ENCODE measurements around the gene AIP. TPM values are rescaled to one million over a fixed set of nuclear protein-coding genes. Genes with fewer than 3 reads are reported as not detected.

Gene AIP
- total and polyA plus RNA-seq, 10 donors = 72.2 to 146 (median 92.6) TPM

GRCh38 chr11:67452141-67452952 is 30.5 kb upstream of the AIP start, which contains the start of gene GPR152:
Gene GPR152 (minus strand): TSS chr11:67452729. CDS start chr11:67452724, 5 bp downstream.
- Histone ChIP-seq H3K36me3 (no peaks in the 10 kb centered on the region), H3K9me3 (no peaks in the 10 kb centered on the region), H3K27me3 (replicated peaks in 1 of 7) (no peaks in the 10 kb centered on the region), H3K4me3 (peak within 1 kb of the TSS in 4 of 8 donors; percentile 10 to 49 (median 19)), H3K27ac (peak within 1 kb of the TSS in 6 of 8 donors; percentile 50 to 74 (median 64)), H3K4me1 (peaks cover 11 to 89% (median 65%) of the 10 kb centered on the region in 6 donors)
- peak; percentile 66 to 85 (median 78) for TF ChIP-seq POLR2AphosphoS5 (IDR thresholded peaks at IDR 0.05)
- TF ChIP-seq POLR2A (IDR thresholded peaks at IDR 0.05) = no peak
- TF ChIP-seq CTCF (IDR thresholded peaks at IDR 0.05 in 8 of 11, conservative IDR thresholded peaks at IDR 0.05 in 3 of 11) = peak in 5 of 11 experiments; percentile 10 to 41 (median 25)
- peak; percentile 85 for DNase-seq
- intact Hi-C loops (cut with DNase I; ENCODE audit: low total_unique reads) = no loop called here
- WGBS, 5 donors = 69 to 81% (median 75%) methylated on average over 21 to 33 of the region's 33 CpGs

GRCh38 chr11:67453816-67454732 is 28.8 kb upstream of the AIP start:
- TF ChIP-seq POLR2A (IDR thresholded peaks at IDR 0.05) (no peak), CTCF (IDR thresholded peaks at IDR 0.05 in 8 of 11, conservative IDR thresholded peaks at IDR 0.05 in 3 of 11) (no peak), POLR2AphosphoS5 (IDR thresholded peaks at IDR 0.05) (no peak)
- no peaks in the 10 kb centered on the region for H3K27me3 ChIP-seq (replicated peaks in 1 of 7)
- 79 to 86% (median 82%) methylated on average over 17 to 21 of the region's 21 CpGs for WGBS, 5 donors
- no peaks in the 10 kb centered on the region for H3K36me3 ChIP-seq
- no peak overlapping the region for H3K4me3 ChIP-seq
- no peak overlapping the region for H3K27ac ChIP-seq
- DNase-seq = no peak
- H3K9me3 ChIP-seq = no peaks in the 10 kb centered on the region
- intact Hi-C loops (cut with DNase I; ENCODE audit: low total_unique reads) = no loop called here
- H3K4me1 ChIP-seq = peaks cover 11 to 90% (median 51%) of the 10 kb centered on the region in 6 donors

GRCh38 chr11:67455054-67455453 is 27.8 kb upstream of the AIP start, which contains the start of gene CABP4:
Gene CABP4 (plus strand): TSS chr11:67455354. CDS start chr11:67455424, 70 bp downstream.
- Histone ChIP-seq H3K36me3 (no peaks in the 10 kb centered on the region), H3K4me3 (no peak within 1 kb of the TSS), H3K4me1 (peaks cover 3 to 90% (median 41%) of the 10 kb centered on the region in 6 donors), H3K27ac (no peak within 1 kb of the TSS), H3K27me3 (replicated peaks in 1 of 7) (no peaks in the 10 kb centered on the region), H3K9me3 (no peaks in the 10 kb centered on the region)
- TF ChIP-seq CTCF (IDR thresholded peaks at IDR 0.05 in 8 of 11, conservative IDR thresholded peaks at IDR 0.05 in 3 of 11) = no peak
- no peak for TF ChIP-seq POLR2A (IDR thresholded peaks at IDR 0.05)
- TF ChIP-seq POLR2AphosphoS5 (IDR thresholded peaks at IDR 0.05) = no peak
- intact Hi-C loops (cut with DNase I; ENCODE audit: low total_unique reads) = no loop called here
- DNase-seq = no peak
- WGBS, 5 donors = 85 to 98% (median 93%) methylated on average over 2 to 3 of the region's 3 CpGs

Measured in spleen (tissue), 11 donors.